ENCODE results near the gene AVP. TPM values are rescaled to one million over a fixed set of nuclear protein-coding genes. Genes with fewer than 3 reads are reported as not detected.

AVP gene
- total RNA-seq, 2 donors from 2014 or later, result not detected

DNA sequence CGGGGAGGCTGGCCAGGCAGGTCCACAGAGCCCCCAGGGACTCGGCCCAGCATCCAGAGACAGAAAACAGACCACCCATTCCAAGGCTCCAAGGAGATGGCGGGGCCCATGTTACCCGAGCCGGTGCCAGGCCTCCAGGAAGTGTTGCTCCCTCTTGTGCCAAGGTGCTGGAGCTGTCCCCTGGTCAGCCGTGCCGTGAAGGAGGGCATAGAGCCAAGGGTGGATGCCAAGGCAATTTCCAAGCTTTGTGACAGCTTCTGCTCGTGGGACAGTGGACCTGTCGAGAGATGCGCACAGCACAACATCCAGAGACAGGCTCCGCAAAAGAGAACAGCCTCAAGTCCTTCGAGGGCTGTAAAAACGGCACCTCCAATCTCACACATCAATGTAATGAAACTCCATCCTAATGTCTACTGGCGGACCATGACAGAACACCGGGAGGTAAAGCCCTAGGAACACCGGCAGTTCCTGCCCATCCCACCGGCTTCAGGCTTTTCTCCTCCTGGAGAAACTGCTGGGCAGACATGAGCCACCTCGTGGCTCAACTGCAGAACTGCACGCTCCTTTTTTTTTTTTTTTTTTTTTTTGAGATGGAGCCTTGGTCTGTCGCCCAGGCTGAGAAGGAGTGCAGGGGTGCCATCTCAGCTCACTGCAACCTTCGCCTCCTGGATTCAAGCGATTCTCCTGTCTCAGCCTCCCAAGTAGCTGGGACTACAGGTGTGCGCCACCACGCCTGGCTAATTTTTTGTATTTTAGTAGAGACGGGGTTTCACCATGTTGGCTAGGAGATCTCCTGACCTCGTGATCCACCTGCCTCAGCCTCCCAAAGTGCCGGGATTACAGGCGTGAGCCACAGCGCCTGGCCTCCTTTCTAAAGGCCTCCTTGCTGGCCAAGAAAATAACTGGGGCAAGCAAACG lies 30.9 kb upstream of the AVP start:
- DNase-seq (ENCODE audit: low spot score) (no peak), ATAC-seq (ENCODE audit: insufficient number of reproducible peaks, low FRiP score, low read depth) (no peak)
- Histone ChIP-seq H3K4me3 (no peak overlapping the region), H3K9me3 (no peaks in the 10 kb centered on the region), H3K36me3 (peaks cover 10% of the 10 kb centered on the region), H3K27ac (no peak overlapping the region), H3K27me3 (replicated peaks; ENCODE audit: insufficient read depth) (no peaks in the 10 kb centered on the region), H3K4me1 (ENCODE audit: control insufficient read depth in 1 of 2, low read depth in 2 of 2) (no peaks in the 10 kb centered on the region)
- TF ChIP-seq, protein P1, sequence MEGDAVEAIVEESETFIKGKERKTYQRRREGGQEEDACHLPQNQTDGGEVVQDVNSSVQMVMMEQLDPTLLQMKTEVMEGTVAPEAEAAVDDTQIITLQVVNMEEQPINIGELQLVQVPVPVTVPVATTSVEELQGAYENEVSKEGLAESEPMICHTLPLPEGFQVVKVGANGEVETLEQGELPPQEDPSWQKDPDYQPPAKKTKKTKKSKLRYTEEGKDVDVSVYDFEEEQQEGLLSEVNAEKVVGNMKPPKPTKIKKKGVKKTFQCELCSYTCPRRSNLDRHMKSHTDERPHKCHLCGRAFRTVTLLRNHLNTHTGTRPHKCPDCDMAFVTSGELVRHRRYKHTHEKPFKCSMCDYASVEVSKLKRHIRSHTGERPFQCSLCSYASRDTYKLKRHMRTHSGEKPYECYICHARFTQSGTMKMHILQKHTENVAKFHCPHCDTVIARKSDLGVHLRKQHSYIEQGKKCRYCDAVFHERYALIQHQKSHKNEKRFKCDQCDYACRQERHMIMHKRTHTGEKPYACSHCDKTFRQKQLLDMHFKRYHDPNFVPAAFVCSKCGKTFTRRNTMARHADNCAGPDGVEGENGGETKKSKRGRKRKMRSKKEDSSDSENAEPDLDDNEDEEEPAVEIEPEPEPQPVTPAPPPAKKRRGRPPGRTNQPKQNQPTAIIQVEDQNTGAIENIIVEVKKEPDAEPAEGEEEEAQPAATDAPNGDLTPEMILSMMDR (IDR thresholded peaks at IDR 0.05), result peak; percentile 66

DNA sequence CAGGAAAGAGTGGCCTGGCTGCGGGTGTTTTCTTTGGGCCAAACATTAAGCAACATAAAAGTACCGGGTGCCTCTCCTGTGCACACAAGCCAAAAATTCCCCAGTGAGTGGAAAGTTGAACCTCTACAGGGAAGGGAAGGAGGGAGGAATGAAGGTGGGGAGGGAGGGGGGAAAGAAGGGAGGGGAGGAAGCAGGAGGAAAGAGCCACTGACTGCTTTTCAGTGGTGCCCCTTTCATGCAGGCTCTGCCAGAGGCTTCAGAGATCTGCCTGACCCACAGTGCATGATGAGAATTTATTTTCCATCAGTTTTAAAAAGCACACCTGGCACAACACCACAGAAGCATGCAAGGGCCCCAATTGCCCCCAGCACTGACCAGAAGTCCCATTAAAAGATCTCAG lies 27.5 kb upstream of the AVP start:
- no peak overlapping the region for H3K4me3 ChIP-seq
- H3K27me3 ChIP-seq (replicated peaks; ENCODE audit: insufficient read depth), result no peaks in the 10 kb centered on the region
- TF ChIP-seq, protein P1 (IDR thresholded peaks at IDR 0.05), result no peak
- H3K9me3 ChIP-seq, result no peaks in the 10 kb centered on the region
- ATAC-seq (ENCODE audit: insufficient number of reproducible peaks, low FRiP score, low read depth), result no peak
- peaks cover 27% of the 10 kb centered on the region for H3K36me3 ChIP-seq
- H3K4me1 ChIP-seq (ENCODE audit: control insufficient read depth in 1 of 2, low read depth in 2 of 2), result no peaks in the 10 kb centered on the region
- no peak for DNase-seq (ENCODE audit: low spot score)
- H3K27ac ChIP-seq, result no peak overlapping the region

DNA sequence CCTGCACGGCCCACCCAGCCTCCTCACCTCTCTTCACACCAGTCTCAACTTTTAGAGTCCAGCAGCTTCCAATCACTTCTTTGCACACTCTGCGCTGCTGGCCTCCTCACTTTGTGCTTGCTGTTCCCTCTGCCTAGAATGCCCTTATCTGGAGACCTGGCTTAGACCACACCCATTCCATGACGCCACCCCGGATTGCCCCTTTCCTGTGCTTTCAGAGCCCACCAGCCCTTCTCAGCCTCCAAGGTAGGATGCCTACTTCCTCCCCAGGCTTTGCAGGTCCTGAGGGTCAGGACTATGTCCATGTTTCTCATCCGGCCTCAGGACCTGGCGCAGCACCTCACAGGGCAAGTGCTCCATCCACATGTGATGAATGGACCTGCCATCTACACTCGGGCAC lies 27.0 kb upstream of the AVP start:
- Histone ChIP-seq H3K9me3 (no peaks in the 10 kb centered on the region), H3K27me3 (replicated peaks; ENCODE audit: insufficient read depth) (no peaks in the 10 kb centered on the region), H3K36me3 (peaks cover 27% of the 10 kb centered on the region), H3K4me3 (no peak overlapping the region), H3K27ac (no peak overlapping the region), H3K4me1 (ENCODE audit: control insufficient read depth in 1 of 2, low read depth in 2 of 2) (no peaks in the 10 kb centered on the region)
- DNase-seq (ENCODE audit: low spot score) (no peak), ATAC-seq (ENCODE audit: insufficient number of reproducible peaks, low FRiP score, low read depth) (no peak)
- TF ChIP-seq, protein P1 (IDR thresholded peaks at IDR 0.05), result no peak

DNA sequence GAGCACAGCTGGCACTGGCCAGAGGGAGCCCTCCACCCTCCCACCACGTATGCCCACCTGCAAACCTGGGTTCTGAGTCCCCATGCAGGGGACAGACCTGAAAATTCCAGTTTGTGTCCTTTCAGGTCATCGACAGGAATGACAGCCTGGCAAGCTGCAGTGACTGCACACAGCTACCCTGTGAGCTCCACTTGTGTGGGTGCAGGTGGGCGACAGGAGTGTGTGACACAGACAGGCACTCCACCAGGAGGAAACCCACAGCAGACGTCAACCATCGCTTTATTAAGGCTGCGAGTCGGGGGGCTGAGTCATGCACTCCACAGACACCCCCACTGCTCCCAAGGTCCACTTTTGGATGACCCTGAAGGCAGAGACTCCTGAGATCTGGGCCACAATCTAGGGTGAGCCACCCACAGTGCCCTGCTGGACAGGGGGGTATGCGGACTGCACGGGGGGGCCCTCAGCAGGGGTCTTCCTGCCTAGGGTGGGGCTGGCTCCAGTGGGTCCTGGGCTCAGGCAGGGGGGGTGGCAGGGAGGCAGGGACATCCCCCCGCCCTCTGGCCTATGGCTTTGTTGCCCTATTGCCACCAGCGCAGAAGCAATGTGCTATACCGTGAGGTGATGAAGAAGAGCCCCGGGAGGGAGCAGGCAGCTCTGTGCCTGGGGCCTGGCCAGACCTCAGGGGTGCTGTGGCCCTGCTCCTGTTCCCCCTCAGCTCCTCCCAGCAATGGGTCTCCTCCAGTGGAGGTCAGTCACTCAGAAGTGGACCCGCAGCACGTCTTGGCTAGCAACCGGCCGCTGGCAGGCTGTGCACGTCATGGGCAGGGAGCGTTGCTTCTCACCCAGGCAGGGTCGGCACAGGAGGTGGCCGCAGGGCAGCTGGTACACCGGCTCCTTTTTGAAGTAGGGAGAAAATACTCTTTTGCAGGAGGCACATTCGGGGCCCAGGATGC lies 25.1 kb upstream of the AVP start:
- Histone ChIP-seq H3K4me3 (no peak overlapping the region), H3K4me1 (ENCODE audit: control insufficient read depth in 1 of 2, low read depth in 2 of 2) (no peaks in the 10 kb centered on the region), H3K9me3 (no peaks in the 10 kb centered on the region), H3K27me3 (replicated peaks; ENCODE audit: insufficient read depth) (no peaks in the 10 kb centered on the region), H3K36me3 (peaks cover 27% of the 10 kb centered on the region), H3K27ac (no peak overlapping the region)
- ATAC-seq (ENCODE audit: insufficient number of reproducible peaks, low FRiP score, low read depth), result no peak
- no peak for DNase-seq (ENCODE audit: low spot score)
- TF ChIP-seq, protein P1 (IDR thresholded peaks at IDR 0.05), result no peak
